ENCODE data around the gene AANAT. TPM values are rescaled to one million over a fixed set of nuclear protein-coding genes. Genes with fewer than 3 reads are reported as not detected.

The AANAT gene
- total and polyA plus RNA-seq, 12 donors = 0.30 to 0.40 TPM; not detected in 10

DNA sequence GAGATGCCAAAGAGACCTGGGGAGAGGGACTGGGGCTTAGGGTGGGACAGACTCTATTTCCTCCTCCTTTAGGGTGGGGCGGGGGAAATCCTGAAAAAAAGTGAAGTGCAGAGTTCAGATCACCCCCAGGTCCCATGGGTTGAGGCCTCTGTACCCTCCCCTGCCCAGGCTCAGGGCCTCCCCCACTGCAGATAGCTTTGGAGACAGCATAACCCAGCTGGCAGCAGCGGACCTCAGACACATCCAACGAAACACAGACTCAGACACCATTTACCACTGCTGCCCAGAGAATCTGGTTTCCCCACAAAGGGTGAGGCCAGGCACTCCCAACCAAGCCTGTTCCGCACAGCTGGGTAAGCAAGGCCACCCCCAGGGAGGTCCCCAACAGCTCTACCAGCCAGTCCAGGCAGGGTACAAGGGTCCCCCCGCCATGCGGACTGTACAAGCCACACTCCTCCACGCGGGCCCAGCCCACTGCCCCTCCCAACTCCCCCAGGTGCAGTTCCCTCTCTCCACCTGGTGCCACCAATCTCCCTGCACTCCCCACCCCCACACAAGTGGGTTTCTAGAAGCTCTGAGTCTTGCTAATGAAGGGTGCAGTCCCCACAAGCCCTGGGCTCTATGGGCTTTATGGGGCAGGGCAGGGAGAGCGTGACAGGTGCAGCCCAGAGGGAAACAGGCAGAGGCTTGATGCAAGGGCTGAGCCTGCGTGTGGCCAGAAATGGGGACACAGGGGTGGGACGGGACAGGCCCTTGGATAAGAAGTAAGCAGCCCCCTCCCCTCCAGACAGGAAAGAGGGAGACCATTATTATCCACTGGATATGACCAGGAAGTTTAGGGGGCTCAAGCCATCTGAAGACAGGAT is 25.0 kb downstream of the AANAT start:
- Histone ChIP-seq H3K4me1 (replicated peaks in 1 of 2) (peaks cover 0 to 27% of the 10 kb centered on the region in 2 donors), H3K27ac (peak overlapping the region; percentile 28 to 95 (median 50)), H3K36me3 (replicated peaks in 1 of 2) (no peaks in the 10 kb centered on the region), H3K4me3 (peak overlapping the region in 1 of 4 donors; percentile 18), H3K27me3 (no peaks in the 10 kb centered on the region), H3K9me3 (replicated peaks in 1 of 3) (no peaks in the 10 kb centered on the region)
- peak in 2 of 7 donors; percentile 43 to 60 for DNase-seq
- no peak for TF ChIP-seq POLR2A (IDR thresholded peaks at IDR 0.05)
- no peak for TF ChIP-seq CTCF (IDR thresholded peaks at IDR 0.05)
- intact Hi-C loops (cut with DNase I) = no loop called here
- 65 to 86% (median 72%) methylated on average over 3 to 11 of the region's 11 CpGs for WGBS, 4 donors

DNA sequence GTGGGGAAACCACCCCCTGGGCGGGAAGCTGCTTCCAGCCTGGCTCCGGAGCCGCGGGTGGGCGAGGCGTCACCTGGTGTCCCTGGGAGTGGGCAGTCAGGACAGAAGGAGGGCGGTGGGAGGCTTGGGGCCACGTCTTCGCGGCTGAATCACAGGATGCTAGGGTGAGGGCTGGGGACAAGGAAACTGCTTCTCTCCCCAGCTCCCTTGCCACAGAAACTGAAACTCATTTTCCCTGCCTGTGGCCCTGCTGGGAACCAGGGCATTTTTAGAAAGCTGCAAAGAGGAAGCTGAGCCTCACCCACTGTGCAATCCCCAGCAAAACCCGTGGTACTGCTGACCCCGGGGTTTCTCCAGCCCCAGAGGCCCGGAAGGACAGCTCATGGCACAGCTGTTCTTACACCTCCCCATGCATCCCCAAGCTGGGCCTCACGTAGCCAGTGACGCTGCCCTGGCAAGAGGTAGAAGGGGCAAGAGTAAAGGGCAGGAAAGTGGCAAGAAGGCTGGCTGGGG is 25.6 kb downstream of the AANAT start:
- WGBS, 4 donors = 35 to 44% (median 37%) methylated on average over 9 to 15 of the region's 15 CpGs
- DNase-seq = peak; percentile 51 to 85 (median 71)
- no peaks in the 10 kb centered on the region for H3K27me3 ChIP-seq
- H3K9me3 ChIP-seq (replicated peaks in 1 of 3) = no peaks in the 10 kb centered on the region
- H3K27ac ChIP-seq = peak overlapping the region; percentile 59 to 95 (median 67)
- intact Hi-C loops (cut with DNase I) = no loop called here
- H3K4me3 ChIP-seq = peak overlapping the region in 1 of 4 donors; percentile 18
- H3K4me1 ChIP-seq (replicated peaks in 1 of 2) = peaks cover 0 to 34% of the 10 kb centered on the region in 2 donors
- peak in 1 of 2 donors; percentile 25 for TF ChIP-seq POLR2A (IDR thresholded peaks at IDR 0.05)
- TF ChIP-seq CTCF (IDR thresholded peaks at IDR 0.05) = no peak
- no peaks in the 10 kb centered on the region for H3K36me3 ChIP-seq (replicated peaks in 1 of 2)

DNA sequence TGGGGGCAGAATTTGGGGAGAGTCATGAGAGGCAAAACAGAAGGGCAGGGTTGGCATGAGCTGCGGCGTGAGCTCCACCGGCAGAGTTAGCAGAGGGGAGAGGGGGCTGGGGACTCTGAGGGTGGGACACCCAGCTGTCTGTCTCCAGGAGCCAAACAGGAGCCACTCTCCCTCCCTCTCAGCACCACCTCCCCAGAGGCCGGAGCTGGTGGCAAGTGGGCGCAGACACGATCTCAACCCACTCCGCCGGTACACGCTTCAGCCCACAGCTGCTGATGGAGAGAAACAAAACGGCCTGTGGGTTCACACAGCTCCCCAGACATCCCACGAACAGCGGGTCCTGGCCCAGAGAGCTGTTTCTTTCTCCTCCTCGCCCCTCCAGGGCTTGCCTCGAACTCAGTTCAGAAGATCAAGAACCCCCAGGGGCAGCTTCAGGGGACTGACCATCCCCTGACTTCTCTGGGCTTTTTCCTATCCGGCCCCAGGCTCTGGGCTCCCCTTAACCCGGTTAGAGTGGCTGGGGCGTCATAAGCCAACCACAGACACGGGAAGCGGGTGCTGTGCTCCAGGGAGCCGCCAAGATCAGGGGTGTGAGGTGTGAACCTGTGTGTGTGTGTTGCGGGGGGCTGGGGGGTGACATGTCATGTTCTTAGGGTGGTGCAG is 26.2 kb downstream of the AANAT start:
- WGBS, 4 donors = 73 to 82% (median 76%) methylated on average over 18 to 21 of the region's 21 CpGs
- H3K4me3 ChIP-seq = no peak overlapping the region
- intact Hi-C loops (cut with DNase I) = no loop called here
- H3K27ac ChIP-seq = peak overlapping the region; percentile 59 to 95 (median 67)
- H3K27me3 ChIP-seq = no peaks in the 10 kb centered on the region
- no peaks in the 10 kb centered on the region for H3K9me3 ChIP-seq (replicated peaks in 1 of 3)
- no peaks in the 10 kb centered on the region for H3K36me3 ChIP-seq (replicated peaks in 1 of 2)
- H3K4me1 ChIP-seq (replicated peaks in 1 of 2) = peaks cover 4 to 39% of the 10 kb centered on the region in 2 donors
- DNase-seq = no peak
- TF ChIP-seq CTCF (IDR thresholded peaks at IDR 0.05) (no peak), POLR2A (IDR thresholded peaks at IDR 0.05) (no peak)

Measured in adrenal gland (tissue), 12 donors.